HG03439 (cell line): Measurements from ENCODE around the gene HOXA7.

ENCODE experiments used
- ATAC-seq: cut with Tn5 transposase; IDR thresholded peaks from one replicate; pipeline ENCODE4 v1.9.1; 2021; ENCODE audit warnings: mild to moderate bottlenecking, moderate library complexity; ENCODE audit not compliant: unreplicated experiment

The HOXA7 gene

DNA sequence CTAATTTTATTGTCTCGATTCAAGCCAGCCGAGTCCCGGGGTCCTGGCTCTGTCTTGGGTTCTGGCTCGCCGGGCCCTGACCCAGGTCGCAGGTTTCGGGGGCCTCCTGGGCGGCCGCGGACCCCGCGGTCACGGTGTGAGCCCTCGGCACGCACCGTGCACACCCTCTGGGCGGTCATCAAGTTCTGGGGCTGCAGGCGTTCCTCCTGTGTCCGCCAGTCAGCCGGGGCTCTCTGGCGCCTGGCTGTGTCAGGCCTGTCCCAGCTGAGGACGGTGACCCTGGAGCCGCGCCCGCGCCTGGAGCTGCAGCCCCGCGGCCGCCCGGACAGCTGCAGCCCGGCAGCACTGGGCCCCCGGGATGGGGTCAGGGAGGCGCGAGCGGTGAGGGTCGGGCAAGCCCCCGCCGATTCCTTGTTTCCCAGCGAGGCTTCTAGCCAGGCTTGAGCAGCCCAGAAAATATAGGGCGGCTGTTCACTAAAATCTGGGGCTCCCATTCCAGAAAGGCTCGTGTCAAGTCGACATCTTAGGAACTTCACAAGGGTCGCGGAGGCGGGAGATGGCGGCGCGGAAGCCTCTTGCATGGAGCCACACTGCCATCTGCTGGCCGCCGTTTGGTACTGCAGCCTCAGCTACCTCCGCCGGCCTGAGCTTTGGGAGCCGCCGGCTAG lies 4.2 kb upstream of the HOXA7 start:
- ATAC-seq, result peak; percentile 69

DNA sequence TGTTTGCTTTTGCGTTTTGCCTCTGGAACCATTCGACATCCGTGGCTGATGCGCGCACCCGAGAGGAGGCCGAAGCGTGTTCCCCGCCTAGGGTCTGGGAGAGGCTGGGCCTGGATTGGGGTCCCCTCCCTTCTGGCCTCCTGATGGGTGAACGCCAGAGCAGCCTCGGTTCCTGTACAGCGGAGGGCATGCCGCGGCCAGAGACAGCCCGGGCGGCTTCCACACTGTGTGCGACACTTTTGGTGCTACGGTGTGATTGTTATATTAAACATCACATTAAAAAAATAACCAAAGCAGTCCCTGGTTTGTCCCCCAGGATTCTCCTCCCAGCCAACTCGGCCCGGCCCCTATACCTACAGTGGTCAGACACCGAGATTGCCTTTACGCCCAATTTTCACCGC lies 3.7 kb upstream of the HOXA7 start:
- no peak for ATAC-seq

DNA sequence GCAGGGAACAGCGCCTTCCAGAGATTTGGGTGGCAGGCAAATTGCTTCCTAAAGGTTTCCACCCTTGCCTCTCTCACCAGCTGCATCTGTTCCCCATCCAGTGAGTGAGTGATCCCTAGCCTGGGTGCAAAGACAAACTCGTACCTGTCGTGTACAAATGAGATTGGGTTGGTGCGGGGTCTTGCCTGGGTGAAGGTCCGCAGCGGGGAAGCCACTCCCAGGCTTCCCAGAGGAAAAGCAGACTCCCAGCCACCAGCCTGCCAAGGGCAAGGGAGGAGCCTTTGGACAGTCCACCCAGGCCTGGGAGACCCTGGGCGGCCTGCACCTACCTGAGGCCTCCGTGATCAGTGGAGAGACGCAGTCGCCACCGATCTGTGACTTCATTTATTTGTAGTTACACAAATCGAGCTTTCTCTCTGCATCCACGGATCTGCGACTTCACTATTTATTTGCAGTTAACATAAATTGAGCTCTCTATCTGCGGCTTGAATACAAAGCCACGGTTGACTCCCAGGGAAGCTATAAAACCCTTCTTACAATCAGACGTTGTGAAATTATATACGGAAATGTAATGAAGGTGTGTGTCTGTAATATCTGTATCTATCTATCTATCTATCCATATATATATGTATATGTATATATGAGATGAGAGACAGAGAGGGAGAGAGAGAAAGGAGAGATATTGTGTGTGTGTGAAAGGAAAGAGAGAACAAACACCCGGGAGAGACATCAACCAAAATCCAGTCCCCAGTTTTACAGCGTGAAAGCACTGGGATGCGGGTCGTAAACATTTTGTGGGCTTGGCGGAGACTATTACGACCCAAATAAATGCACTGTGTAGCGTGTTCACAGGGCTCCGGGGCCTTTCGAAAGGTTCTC lies 3.0 kb upstream of the HOXA7 start:
- ATAC-seq, result no peak

DNA sequence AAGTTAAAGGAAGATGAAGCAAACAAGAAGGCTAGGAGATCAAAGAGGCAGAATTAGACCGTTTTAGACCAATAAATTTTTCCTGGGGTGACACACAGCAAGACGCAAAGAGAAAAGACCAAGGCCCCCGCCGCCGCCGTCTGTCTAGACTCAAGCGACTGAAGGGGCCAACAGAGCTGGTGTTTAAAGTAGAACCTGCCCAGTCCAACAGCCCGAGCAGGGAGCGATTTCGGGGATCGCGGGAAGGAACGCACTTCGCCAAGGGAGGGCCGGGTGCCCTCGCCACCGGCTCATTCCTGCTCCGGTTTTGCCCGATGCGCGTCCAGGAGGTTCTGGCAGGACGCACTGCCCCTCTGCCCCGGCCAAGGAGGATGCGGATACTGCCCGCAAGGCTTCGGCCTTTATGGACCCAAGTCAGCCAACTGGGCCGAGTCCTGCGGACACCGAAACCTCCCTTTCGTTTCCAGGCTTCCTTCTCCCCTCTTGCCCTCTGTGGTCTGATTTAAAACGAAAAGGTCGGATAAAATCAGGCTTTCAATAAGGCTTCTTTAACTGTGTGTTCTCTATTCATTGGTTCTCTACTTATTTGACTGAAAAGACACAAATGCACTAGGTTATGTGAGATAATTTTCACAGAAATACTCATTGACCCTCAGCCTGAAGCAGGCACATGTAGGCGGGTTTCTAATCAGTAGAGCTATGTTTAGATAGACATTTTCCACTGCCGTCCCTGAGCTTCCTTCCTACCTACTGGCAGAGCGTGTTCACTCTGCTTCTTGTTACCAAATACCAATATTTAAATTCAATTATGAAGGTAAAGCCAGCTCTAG lies 2.2 kb upstream of the HOXA7 start:
- ATAC-seq, result no peak

DNA sequence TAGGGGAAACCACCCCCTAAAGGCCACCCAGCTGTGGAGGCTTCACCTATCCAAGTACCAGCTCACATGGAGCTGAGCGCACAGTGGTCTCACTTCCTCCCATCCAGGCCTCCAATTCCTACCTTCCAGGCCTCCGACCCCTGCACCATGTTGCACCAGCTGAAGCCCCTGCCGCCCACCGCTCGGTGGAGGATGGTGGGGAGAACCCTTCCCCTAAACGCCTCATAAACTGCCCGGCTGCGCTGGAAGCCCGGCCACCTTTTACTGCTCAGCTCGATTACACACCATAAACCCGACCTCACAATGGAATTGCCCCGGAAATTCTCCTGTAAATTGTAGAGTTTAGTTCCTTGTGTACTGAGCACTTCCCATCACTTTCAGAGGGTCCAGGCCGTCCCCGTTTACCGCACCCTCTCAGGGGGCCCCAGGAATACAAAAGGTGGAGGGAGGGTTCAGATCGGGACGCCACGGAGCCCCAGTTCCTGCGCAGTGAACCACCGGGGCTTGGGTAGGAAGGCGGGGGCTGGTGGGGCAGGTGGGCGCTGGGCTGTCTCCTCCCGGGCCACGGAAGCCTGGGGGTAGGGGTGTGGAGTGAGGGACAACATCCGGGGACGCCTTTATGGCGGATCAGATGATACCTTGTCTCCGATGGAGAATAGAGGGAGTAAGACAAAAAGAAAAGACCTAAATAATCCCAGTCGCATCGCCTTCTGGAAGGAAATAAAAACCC lies 1.4 kb upstream of the HOXA7 start:
- ATAC-seq, result no peak

DNA sequence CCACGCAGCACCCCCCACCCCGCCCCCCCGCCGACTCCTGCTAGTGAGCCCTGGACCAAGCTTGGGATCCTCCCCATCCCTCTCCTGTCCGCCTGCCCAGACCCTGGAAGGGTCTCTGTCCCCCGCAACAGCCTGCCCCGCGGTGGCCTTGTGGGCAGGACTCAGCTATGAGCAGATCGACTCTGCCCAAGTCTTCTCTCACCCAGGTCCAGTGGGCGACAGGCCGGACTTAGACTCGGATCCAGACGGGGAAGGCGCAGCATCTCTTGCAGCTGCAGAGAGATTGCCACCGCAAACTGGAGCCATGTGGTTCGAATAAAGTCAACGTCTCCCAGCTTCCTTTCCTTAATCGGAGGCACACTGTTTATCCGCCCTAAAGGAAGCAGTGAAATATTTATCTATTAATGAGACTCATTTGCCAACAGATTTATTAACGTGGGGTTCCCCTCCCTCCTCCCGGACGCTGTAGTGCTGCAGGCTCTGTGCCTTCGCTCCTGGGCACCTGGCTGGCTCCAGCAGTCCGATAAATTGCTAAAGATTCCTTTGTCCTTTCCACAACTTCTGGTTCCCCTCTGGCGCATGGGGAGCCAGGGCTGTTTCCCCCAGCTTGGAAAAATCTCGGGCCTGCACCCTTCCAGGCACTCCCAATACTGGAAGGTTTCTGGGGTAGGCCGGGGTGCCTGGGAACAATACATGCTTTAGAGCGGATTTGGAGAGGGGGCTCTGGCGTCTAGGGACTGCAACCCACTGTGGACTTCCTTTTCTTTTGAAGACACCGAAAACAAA lies 634 bp upstream of the HOXA7 start:
- ATAC-seq, result no peak

DNA sequence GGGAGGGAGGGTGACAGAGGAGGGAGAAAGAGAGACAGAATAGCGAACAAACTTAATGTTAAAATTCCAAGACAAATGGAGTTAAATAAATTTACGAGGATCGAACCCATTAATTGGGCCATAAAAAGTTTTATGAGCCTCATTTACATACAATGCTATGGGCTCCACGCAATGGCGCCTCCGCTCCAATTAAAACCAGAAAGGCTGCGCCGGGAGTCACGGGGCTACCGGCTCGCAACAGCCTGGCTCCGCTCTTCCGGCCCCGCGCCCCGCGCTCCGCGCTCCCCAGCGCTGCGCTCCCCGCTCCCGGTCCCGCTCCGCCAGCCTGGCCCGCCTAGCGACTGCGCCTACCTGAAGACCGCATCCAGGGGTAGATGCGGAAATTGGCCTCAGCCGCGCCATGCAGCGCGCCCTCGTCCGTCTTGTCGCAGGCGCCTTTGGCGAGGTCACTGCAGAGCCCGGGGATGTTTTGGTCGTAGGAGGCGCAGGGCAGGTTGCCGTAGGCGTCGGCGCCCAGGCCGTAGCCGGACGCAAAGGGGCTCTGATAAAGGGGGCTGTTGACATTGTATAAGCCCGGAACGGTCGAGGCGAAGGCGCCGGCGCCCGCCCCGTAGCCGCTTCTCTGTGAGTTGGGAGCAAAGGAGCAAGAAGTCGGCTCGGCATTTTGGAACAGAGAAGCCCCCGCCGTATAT lies 513 bp downstream of the HOXA7 start:
- no peak for ATAC-seq

DNA sequence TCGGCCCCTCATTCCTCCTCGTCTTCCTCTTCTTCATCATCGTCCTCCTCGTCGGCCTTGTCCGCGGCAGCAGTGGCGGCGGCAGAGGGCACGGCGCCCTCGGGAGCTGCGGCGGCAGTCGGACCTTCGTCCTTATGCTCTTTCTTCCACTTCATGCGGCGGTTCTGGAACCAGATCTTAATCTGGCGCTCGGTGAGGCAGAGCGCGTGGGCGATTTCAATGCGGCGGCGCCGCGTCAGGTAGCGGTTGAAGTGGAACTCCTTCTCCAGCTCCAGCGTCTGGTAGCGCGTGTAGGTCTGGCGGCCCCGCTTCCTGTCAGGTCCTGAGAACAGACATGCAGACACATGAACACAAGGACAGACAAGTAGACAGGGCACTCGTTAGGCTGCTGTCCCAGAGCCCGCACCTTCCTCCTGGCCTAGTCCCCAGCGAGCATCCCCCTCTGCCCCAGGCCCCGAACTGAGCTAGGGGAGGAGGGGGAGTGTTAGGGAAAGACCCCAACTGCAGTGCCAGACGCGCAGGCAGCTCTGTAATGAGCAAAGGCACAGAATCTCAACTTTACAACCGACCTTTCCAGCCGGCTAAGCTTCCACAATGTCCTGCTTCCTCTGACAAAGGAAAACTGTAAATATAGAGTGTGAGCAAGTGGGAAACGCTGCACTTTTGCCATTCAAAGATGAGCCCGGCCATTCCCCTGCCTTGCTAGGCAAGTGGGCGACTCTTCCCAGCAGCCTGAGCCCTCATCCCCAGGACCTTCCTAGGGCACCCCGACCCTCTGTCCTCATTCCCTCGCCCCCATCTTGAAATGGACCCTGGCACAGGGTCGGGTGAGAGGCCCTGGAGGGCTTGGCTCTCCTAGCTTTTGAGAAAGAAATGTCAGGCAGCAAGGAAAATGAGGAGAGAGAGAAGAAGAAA lies 1.3 kb downstream of the HOXA7 start:
- no peak for ATAC-seq

DNA sequence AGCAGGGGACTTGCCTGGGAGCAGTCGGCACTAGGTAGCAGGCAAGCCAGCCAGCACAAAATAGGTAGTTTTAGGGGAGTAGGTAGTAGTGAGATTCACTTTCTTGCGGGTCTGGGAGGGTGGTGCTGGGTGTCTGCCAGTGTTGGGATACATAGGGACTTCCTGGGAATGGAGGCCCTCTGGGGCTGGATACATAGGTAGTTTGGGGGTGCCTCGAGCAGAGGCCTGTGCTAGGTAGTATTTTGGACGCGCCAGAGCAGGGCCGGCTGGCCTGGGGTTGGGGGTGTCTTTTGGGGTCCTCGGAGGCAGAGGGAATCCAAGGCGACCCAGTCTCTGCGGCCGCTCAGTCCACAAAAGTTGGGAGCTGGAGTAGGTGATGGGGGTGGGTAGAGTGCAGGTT lies 2.1 kb downstream of the HOXA7 start:
- no peak for ATAC-seq

DNA sequence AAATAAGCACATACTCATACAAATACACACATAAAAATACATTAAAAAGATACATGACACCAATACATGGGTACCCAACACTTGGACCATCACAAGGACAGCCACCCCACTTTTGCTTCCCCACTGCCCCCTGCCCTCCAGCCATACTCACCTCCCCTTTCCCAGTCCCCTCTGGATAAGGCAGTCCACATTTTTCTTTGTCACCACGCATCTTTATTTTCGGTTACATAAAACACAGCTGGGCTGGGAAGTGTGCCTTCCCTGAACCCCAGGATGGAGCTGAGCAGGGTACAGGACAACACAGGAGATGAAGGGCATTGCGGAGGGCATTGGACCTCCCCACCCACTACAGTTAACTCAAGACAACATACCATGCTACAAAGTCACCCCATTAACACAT lies 2.9 kb downstream of the HOXA7 start:
- no peak for ATAC-seq

DNA sequence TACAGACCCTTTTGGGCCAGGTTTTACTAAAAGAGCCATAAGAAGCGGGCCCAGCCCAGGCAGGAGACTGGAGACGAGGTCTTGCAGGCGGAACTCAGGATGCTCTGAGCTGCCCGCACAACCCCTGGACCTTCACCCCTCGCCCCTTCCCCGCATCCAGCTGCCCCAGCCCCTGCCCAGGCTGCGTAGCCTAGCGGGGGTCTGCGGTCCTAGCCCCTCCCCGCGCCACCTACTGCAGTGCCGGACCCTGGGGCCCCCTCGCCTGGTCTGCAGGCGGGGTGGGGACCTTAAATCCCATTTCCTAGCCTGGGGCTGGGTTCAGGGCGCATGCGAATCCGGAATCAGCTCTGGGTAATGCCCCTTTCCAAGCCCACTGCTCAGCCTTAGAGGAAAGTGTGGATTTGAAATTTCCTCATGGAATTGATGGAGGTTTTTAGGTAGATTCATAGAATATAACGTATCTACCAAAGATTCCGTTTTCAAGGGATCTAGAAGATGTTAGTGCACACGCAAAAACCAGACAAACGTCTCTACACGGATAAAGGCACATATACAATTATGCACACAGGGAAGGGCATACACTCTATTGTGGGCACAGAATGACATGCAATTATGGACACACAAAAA lies 3.5 kb downstream of the HOXA7 start:
- ATAC-seq, result no peak

DNA sequence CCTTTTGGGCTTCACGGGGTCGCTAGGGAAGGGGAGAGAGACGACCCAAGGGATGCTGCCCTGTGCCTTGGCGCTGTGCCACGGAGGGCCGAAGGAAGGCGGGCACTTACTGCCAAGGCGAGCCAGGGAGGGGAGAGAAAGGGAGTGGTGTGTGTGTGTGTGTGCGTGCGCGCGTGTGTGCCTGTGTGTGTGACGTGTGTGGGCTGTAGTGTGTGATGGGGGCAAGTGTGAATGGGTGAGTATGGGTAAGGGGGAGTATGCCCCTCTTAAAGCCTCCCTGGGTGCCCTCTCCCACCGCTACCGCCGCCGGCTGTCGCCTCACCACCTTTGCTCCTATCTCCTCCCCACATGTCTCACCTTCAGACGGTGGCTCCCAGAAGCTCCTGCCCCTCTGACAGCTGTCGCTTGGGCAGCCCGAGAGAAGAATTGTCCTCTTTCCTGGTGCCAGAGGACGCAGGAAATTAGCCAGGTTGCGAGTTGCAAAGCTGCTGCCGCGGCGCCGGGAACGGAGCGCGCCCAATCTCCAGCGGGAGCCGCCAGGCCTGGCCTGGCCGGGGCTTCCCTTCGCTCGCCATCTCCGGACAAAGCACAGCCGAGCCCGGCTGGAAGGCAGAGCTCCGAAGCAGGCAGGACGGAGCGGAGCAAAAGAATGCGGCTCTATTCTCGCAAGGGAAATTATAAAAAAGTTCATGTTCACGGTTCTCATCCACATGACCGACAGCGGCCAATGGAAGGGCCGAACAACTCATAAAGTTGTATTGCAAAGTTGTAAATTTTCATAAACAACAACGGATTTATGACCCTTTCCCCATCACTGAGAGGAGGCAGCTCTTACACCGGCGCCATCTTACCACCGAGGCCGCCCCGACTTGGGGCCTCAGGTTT lies 4.3 kb downstream of the HOXA7 start, which contains the start of gene HOXA3:
TSS of gene HOXA3 (minus strand) at position 653 of the 885 bp plus-strand sequence. CDS start 41,943 bp downstream, outside the sequence.
- no peak for ATAC-seq

DNA sequence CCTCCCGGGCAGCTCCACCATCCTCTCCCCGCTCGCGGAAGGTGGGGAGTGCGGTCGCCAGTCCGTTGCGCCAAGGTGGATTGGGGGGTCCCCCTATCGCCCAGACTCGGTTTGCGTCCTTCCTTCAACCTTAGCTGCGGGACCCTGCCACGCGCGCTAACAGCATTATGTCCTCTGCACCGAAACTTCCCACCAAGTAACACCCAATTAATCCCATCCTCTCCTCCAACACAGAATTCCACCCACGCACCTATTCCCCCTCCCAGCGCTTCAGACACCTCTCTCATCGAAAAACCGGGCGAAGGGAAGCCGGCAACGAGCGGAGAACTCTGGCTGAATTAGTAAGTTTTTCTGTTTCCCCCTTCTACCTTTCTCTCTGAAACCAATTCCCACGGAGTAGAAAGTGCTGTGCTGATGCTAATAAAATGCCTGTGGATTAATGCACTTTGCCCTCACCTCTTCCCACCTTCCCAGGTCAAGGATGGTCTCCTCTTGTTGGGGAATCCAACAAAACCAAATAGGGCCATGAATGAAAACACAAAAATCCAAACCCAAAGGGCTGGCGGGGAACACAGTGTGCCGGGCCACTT lies 5.0 kb downstream of the HOXA7 start:
- ATAC-seq, result no peak

DNA sequence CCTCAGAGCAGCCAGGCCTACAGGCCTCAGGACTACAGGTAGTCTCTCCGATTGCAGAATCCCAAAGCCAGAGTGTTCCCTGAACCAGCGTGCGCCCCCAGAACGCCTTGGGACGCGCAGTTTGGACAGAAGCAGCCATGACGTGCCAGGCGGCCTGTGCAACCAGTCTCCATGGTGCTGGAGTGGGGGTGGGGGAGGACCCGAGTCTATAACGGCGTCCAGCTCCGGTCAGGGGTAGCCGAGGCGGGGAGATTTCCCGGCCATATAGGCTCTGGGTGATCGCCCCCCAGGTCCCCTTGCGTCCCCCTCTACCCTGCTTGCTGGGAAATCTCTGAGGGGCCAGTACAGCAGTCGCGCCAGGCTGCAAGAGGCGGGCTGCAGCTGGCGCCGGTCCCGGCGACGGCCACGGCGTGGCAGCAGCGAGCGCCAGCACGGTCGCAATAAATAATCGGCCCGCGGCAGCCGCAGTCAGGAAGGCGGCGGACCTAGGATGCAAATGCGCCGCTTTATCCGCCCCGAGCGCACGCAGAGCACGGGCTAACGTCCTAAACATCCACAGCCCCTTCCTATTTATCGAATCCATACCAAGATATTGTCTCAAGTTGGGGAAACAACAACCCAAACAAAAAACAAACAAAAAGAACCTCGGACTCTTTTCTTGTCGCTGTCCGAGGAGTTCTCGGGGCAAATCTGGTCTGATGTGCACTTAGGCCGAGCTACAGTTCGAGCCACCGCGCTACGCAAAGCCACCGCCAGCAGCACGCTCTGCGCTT lies 5.7 kb downstream of the HOXA7 start:
- ATAC-seq, result peak; percentile 72

DNA sequence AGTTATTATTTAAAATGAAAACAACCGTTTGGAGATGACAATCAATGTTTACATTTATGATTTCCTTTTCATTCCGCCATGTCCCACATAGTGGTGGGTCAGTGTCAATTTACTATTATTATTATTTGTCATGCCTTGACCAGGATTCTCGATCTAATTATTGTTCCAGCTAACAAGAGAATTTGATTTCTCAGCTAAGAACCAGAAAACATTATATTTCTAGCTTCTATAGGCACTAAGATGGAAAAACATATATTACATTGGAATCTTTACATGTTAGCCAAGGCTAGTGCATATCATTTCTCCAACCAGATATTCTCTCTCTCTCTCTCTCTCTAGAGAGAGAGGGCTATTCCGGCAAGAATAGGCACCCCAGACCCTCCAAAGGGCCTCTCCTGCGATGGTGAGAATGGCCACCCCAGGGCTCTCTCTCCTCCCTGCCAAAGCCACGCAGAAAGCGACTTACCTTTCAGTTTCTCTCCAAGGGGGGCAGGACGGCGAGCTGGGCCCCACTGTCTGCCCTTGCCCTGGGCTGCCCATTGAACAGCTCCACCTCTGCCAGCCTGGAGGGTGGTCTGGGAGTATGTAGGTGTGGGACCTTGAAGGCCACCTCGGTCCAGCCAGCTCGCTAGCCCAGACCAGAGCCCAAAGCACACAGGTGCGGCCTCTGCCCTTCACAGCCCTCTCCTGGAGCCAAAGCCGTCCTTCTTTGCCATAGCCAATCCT lies 6.5 kb downstream of the HOXA7 start:
- ATAC-seq, result no peak
